DMS79 treated with DMSO at 0.1 percent for 48 hours (cell line): ENCODE measurements around the gene RAB40C.

Source experiments
- DNase-seq: peaks from one replicate; lab custom pipeline; 2025; lab: John Stamatoyannopoulos, UW

Gene RAB40C

GRCh38 chr16:647173-647902 lies 57.5 kb downstream of the RAB40C start:
- no peak for DNase-seq

DNA sequence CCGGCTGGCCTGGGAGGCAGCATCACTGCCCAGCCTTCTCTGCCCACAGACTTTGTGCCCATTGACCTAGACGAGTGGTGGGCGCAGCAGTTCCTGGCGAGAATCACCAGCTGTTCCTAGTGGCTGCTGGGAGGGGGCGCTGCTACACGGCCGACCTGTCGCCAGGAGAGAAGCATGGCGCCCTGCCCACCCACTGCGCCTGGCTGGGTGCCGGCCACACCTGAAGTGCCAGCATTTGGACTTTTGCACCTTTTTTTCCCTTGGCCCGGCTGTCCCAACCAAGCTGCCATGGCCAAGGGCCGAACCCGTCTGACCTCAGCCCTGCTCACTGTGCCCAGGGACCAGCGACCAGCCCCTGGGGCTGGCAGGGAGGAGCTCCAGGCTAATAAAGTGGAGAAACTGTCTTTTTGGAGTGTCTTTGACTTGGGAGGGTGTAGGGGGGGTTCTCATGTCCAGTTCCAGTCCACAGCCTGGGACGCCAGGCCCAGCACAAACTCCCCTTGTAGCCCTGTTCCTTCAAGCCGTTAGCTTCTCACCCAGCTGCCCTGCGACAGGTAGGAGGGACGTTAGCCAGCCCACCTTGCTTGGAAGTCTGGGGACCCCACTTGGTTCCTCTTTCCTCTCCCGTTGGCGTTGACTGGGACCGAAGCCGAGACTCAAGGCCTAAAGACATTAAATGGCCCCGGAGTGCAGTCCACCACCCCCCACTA lies 58.4 kb downstream of the RAB40C start:
- peak; percentile 37 for DNase-seq

DNA sequence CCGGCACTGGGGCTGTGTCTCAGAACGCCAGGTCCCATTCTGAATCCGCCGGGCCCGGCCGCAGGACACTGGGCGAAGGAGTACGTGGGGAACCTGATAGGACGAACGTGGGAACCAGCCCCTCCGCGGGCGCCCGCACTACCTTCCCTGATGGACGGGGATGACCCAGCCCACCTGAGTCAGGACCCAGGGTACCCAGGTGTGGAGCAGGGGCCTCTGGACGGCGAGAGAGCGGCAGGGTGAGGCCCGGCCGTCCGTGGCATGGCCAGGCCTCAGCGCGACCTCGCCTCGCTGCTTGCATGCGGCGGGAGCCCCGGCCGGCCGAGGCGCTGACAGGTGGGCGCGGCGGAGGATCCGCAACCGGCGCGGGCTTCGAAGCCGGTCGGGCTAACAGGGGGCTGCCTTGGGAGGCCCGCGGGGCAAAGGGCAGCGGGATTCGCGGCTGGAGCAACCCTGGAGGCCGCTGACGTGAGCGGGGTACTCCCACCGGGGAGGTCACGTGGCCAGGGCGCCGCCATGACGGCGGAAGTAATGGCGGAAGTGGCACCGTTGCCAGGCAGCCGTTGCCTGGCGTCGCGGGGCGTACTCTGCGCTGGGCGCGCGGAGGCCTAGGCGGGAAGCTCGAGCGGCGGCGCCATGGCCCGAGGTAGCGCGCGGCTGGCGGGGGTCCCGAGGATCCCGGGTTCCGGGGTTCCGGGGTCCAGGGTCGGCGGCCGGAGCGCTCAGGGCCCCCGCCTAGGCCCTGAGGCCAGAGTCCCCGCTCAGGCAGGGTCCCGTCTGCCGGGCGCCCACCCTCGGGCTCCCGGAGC lies 59.1 kb downstream of the RAB40C start, which contains the start of gene WDR90:
Gene WDR90, plus strand, starts transcription at position 585 of the 809 bp plus-strand sequence. Its CDS starts 52 bp downstream, at position 637.
- DNase-seq = peak; percentile 72

GRCh38 chr16:649631-650030 lies 59.8 kb downstream of the RAB40C start:
- DNase-seq = no peak

- no peak for DNase-seq
These were observed 62.0 kb downstream of the RAB40C start for GRCh38 chr16:651844-652243.

GRCh38 chr16:652454-653305 lies 62.8 kb downstream of the RAB40C start:
- DNase-seq = no peak

- no peak for DNase-seq
These were observed 64.2 kb downstream of the RAB40C start for GRCh38 chr16:654034-654433.

DNA sequence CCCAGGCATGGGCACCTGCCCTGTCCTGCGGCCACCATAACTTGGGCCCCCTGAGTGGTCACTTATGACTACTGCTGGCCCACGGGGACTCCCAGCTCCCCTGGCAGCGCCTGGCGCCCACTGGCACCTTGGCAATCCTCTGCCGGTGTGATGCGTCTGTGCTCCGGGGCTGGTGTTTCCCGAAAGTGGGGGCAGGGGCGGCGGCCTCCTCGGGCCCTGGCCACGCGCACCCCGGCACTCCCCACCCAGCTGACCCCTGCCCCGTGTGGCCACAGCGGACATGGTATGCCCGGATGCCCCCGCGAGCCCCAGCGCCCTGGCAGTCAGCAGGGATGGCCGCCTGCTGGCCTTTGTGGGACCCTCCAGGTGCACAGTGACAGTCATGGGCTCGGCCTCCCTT lies 67.6 kb downstream of the RAB40C start:
- DNase-seq = no peak

GRCh38 chr16:658679-659571 lies 69.1 kb downstream of the RAB40C start:
- DNase-seq = no peak

- no peak for DNase-seq
These were observed 69.8 kb downstream of the RAB40C start for GRCh38 chr16:659618-660017.

GRCh38 chr16:660132-660458 lies 70.2 kb downstream of the RAB40C start:
- DNase-seq = no peak

DNA sequence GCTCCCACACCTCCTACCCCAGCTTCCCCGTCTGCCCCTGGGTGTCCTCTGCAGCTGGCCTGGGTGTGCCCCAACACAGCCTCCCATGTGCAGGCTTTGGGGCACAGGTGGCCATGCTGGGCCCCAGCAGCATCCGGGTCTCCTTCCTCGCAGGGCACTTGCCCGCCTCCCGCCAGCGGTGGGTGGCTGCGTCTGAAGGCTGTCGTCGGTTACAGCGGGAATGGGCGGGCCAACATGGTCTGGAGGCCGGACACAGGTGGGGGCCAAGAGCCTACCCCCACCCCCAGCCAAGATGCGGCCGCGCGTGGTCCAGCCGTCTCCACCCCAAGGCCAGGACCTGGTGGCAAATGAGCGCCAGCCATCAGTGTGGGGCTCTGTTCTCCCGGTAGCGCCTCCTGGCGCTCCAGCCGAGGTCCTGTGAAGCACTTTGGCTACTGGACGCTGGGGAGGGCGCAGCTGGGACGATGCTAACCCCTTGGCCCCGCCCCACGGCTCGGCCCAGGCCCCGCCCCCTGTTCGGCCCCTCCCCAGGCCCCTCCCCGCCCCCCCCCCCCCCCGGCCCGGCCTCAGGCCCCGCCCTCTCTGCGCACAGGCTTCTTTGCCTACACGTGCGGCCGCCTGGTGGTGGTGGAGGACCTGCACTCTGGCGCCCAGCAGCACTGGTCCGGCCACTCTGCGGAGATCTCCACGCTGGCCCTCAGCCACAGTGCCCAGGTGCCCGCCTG lies 70.8 kb downstream of the RAB40C start:
- no peak for DNase-seq

DNA sequence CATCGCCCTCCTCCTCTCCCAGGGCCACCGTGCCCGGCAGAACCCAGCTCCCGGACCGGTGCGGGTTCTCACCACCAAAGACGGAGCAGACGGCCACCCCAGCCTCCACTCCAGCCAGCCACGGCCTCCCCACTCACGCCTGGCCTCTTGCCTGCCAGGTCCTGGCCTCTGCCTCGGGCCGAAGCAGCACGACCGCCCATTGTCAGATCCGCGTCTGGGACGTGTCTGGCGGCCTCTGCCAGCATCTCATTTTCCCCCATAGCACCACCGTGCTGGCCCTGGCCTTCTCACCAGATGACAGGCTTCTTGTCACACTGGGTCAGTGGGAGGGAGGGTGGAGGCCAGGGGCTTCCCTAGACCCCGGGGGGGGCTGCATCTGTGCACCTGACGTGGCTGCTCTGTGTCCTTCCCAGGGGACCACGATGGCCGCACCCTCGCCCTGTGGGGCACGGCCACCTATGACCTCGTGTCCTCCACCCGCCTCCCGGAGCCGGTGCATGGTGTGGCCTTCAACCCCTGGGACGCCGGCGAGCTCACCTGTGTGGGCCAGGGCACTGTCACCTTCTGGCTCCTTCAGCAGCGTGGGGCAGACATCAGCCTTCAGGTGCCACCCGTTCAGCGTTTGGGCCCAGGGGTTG lies 71.4 kb downstream of the RAB40C start:
- no peak for DNase-seq

DNA sequence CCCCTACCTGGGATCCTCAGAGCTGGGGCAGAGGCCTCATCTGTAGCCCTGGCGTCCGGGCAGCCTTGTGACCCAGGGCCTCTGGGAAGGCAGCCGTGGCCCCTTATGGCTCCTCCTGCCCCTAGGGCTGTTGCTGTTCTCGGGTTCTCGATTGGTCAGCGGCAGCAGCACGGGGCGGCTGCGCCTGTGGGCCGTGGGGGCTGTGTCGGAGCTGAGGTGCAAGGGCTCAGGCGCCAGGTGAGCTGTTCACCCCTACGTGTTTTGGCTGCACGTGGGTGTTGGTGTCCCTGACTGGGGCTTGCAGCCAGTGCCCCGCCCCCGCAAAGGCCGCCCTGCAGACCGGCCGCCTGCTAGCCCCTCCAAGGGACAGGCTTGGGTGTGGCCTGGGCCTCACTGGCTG lies 72.2 kb downstream of the RAB40C start:
- DNase-seq = no peak

GRCh38 chr16:662597-662996 lies 72.7 kb downstream of the RAB40C start:
- DNase-seq = no peak

DNA sequence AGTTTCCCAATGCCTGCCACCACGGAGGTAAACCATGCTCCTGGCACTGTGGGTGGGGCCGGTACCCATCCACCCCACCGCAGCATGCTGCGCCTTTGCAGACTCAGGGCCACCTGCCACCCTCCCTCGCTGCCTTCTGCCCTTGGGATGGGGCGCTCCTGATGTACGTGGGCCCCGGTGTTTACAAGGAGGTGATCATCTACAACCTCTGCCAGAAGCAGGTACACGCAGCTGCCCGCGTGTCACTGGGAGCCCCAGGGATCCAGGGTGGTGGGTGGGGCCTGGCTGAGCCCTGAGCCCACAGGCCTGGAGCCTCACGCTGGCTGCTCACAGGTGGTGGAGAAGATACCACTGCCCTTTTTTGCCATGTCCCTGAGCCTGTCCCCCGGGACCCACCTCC lies 76.7 kb downstream of the RAB40C start:
- DNase-seq = no peak

GRCh38 chr16:667113-667779 lies 77.4 kb downstream of the RAB40C start:
- no peak for DNase-seq

- DNase-seq = peak; percentile 77
These were observed 78.1 kb downstream of the RAB40C start, which contains the start of gene RHOT2 for GRCh38 chr16:667780-668518. Gene RHOT2 (plus strand): TSS chr16:668132. CDS start chr16:668200, 68 bp downstream.
